Large intestine (tissue), 3 donors: ENCODE measurements around the gene NFIB. TPM values are rescaled to one million over a fixed set of nuclear protein-coding genes. Genes with fewer than 3 reads are reported as not detected.

ENCODE experiments used
- DNase-seq, 2 donors: peaks; one replicate each; pipeline versions ENCODE4 v3.0.0 to v3.0.0-alpha.2; 2013
- H3K27ac ChIP-seq: one replicate; pipeline ENCODE4 v1.5.1; 2013; ENCODE audit warnings: low read length
- H3K27me3 ChIP-seq: 2 replicates; pipeline ENCODE4 v1.6.1; 2013; ENCODE audit warnings: low read length; ENCODE audit not compliant: control insufficient read depth, insufficient read depth
- H3K36me3 ChIP-seq: 2 replicates; pipeline ENCODE4 v1.6.1; 2013; ENCODE audit warnings: low read length; ENCODE audit not compliant: control insufficient read depth, insufficient read depth
- H3K4me1 ChIP-seq: one replicate; pipeline ENCODE4 v1.6.1; 2013; ENCODE audit warnings: low read length; ENCODE audit not compliant: control insufficient read depth, insufficient read depth
- H3K4me3 ChIP-seq: one replicate; pipeline ENCODE4 v1.5.1; 2013; ENCODE audit warnings: low read length
- H3K9me3 ChIP-seq: one replicate; pipeline ENCODE4 v1.6.1; 2013; ENCODE audit warnings: mild to moderate bottlenecking, low read depth, low read length, moderate library complexity; ENCODE audit not compliant: control insufficient read depth
- WGBS: methylation state at CpG from one replicate; pipeline ENCODE4 v1.1.5; 2013; ENCODE audit warnings: low lambda C conversion rate; ENCODE audit not compliant: insufficient coverage; 5-methylcytosine and 5-hydroxymethylcytosine counted together
- polyA plus RNA-seq: library from polyadenylated mRNA; unstranded; fragments of 120-200 nt; gene quantifications from one replicate; pipeline ENCODE4 v1.2.1, GENCODE V29; 2013

Gene NFIB
- polyA plus RNA-seq, 1 donor = 16.6 TPM

DNA sequence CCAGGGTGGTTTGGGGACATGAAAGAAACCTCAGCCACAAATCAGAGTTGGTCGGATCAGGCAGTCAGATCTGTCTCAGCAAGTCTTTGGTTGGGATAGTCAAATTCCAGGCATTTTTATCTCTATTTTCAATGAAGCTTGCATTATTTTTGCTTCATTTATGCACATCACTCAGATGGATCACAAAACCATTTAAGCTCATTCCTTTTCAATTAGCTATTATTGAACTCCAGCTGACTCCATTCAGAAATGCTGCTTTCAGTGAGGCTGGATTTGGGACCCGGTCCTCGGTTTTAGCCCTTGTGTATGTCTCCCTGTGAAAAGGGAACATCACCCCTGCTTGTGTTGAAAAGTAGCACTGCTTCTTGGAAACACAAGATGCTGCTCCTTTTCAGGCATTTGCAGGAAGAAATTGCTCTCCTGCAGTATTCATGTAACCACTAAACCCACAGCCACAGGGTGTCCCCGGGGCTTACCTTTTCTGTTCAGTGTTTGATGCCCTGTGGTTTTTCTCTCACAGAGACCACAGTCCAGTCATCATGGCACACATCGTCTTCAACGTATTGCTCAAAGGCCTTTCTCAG is 232.9 kb downstream of the NFIB start:
- no peaks in the 10 kb centered on the region for H3K36me3 ChIP-seq
- no peaks in the 10 kb centered on the region for H3K9me3 ChIP-seq
- no peak overlapping the region for H3K4me3 ChIP-seq
- H3K4me1 ChIP-seq = no peaks in the 10 kb centered on the region
- peaks cover 4% of the 10 kb centered on the region for H3K27me3 ChIP-seq
- no peak for DNase-seq
- no peak overlapping the region for H3K27ac ChIP-seq
- WGBS = 40% methylated on average over 1 of the region's 6 CpGs

DNA sequence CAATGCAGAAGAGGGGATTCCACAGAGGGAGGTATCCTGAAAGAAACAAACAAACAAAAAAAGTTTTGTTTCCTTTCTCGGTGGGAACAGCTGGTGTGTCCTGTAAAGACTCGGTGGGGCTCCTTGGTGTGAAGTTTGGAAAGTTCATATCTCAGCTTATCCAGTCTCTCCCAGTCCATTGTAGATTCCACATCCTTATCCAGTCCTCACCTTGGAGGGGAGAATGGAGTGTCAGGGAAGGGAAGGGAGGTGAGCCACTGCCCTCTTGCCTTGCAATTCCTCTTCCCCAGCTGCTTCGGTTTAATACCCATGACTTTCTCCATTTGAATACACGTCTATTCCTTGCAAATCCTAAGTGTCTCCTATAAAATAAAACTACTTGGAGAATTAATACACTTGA is 234.5 kb downstream of the NFIB start:
- H3K4me3 ChIP-seq = no peak overlapping the region
- no CpG with 5 or more reads among the region's 4 CpGs for WGBS
- no peaks in the 10 kb centered on the region for H3K4me1 ChIP-seq
- no peaks in the 10 kb centered on the region for H3K9me3 ChIP-seq
- H3K27me3 ChIP-seq = peaks cover 4% of the 10 kb centered on the region
- H3K27ac ChIP-seq = no peak overlapping the region
- H3K36me3 ChIP-seq = no peaks in the 10 kb centered on the region
- DNase-seq = no peak

DNA sequence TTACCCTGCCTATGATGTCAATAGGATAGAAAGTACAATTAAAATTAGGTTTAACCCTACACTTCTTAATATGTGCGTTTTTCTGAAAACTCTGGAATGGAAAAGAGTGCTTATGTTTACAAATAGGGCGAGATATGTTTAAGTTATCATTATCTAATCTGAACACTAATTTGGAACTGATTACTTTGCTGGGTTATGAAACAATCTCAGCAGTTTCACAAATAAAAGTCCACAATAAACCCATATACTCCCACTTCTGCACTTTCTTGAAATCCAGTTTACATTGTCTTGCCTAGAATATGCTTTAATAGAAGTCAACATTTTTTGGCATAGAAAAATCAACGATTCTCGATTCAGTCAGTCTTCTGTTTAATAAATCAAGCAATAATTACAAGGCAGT is 236.3 kb downstream of the NFIB start:
- no peak overlapping the region for H3K4me3 ChIP-seq
- no peaks in the 10 kb centered on the region for H3K36me3 ChIP-seq
- no peak overlapping the region for H3K27ac ChIP-seq
- DNase-seq = no peak
- no peaks in the 10 kb centered on the region for H3K4me1 ChIP-seq
- no peaks in the 10 kb centered on the region for H3K9me3 ChIP-seq
- WGBS = 34% methylated on average over 3 of the region's 4 CpGs
- H3K27me3 ChIP-seq = peaks cover 4% of the 10 kb centered on the region

DNA sequence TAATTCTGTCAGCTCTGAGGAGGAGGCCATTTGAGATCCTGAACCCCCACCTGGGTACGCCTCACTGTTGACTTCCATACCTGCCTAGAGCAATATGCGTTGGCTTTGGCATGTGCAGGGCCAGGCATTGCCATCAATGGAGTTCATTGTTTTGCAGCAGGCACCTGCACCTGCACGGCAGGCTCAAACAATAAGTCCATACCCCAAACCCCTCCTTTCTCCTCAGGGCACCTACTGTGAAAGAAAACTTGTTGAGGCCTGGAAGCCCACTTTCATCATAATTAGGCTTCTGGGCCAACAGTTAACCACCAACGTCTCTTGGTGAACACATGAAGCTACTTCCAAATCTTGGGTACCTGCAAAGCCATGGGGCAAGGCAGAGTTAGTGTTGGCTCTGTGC is 238.7 kb downstream of the NFIB start:
- H3K27ac ChIP-seq = no peak overlapping the region
- no peak for DNase-seq
- H3K4me1 ChIP-seq = no peaks in the 10 kb centered on the region
- WGBS = no CpG with 5 or more reads among the region's 4 CpGs
- H3K4me3 ChIP-seq = no peak overlapping the region
- H3K9me3 ChIP-seq = no peaks in the 10 kb centered on the region
- no peaks in the 10 kb centered on the region for H3K36me3 ChIP-seq
- peaks cover 4% of the 10 kb centered on the region for H3K27me3 ChIP-seq

DNA sequence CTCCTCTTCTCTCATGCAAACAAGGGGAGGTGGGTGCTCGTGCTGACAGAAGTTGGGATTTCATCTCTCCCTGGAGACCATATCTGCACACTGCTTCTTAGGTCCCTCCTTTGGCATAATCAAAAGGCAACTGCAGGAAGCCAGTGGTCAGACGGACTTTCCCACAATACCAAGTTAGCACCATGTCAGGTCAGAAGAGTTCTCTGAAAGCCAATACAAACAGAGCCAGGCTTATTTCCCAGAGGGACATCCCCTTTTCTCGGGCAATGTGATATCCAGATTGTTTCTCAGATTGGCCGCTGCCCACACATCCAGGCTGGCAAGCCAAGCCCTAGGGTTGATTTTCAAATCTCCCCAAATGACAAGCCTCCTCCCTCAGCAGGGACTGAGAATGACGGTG is 241.1 kb downstream of the NFIB start:
- H3K27ac ChIP-seq = no peak overlapping the region
- no peak for DNase-seq
- no peaks in the 10 kb centered on the region for H3K36me3 ChIP-seq
- H3K4me3 ChIP-seq = no peak overlapping the region
- H3K27me3 ChIP-seq = peaks cover 4% of the 10 kb centered on the region
- no CpG with 5 or more reads among the region's 5 CpGs for WGBS
- H3K4me1 ChIP-seq = no peaks in the 10 kb centered on the region
- H3K9me3 ChIP-seq = no peaks in the 10 kb centered on the region

DNA sequence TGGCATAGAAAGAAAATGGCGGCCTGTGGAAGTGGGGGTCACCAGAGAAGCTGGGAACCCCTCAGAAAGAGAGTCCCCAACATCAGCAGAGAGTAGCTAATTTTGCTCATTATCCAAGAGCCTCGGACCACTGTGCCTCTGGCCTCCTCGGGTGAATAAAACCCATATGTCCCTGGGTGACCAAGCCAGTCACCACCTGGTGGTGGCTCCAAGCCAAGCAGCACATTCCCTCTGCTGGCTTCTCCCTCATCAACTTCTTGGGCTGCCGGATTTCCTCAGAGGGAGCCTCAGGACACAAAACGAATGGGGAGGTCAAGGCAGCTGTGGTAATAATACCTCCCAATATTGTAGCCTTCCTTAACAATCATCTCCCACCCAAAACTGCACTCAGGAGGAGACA is 242.5 kb downstream of the NFIB start:
- DNase-seq = no peak
- Histone ChIP-seq H3K27ac (no peak overlapping the region), H3K4me1 (no peaks in the 10 kb centered on the region), H3K9me3 (no peaks in the 10 kb centered on the region), H3K27me3 (peaks cover under 1% of the 10 kb centered on the region), H3K36me3 (no peaks in the 10 kb centered on the region), H3K4me3 (no peak overlapping the region)
- no CpG with 5 or more reads among the region's 5 CpGs for WGBS

DNA sequence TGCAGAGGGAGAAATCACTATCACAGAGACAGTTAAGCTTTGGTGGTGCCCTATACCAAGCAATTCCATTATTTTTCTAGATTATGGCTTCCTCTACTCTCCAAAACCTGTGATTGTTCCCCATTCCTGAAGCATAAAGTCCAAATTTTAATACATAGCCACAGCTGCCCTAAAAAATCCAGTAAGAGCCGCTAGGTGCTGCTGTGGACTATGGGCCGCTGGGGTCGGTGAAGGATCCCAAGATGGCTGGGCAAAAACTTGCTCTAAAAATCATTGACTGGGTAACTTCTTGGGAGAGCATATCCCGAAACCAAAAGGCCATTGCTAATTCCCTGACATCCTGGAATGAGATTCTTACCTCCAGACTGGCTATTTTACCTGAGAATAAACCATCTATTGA is 245.3 kb downstream of the NFIB start:
- Histone ChIP-seq H3K4me1 (no peaks in the 10 kb centered on the region), H3K27me3 (no peaks in the 10 kb centered on the region), H3K36me3 (no peaks in the 10 kb centered on the region), H3K27ac (no peak overlapping the region), H3K9me3 (no peaks in the 10 kb centered on the region), H3K4me3 (no peak overlapping the region)
- no CpG with 5 or more reads among the region's 4 CpGs for WGBS
- no peak for DNase-seq

DNA sequence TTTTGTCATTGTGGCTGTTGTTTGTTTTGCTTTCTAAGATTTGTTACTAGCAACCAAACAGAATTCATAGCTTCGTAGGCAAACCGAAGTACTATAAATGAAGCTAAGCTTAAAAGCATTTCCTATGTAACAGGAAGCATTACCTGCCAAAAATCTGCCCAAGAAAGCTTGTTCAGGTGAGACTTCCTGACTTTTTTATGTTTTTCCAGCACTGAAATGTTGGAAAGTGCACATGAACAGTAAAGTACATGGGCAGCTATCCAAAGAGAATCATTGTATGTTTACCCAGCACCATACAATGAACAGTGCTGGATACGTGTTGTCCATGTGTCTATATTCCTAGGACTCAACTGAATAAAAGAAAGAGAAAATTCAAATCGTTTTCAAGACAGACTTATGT is 247.1 kb downstream of the NFIB start:
- Histone ChIP-seq H3K4me3 (no peak overlapping the region), H3K27ac (no peak overlapping the region), H3K9me3 (no peaks in the 10 kb centered on the region), H3K4me1 (no peaks in the 10 kb centered on the region), H3K27me3 (no peaks in the 10 kb centered on the region), H3K36me3 (no peaks in the 10 kb centered on the region)
- no CpG with 5 or more reads among the region's 4 CpGs for WGBS
- no peak for DNase-seq

DNA sequence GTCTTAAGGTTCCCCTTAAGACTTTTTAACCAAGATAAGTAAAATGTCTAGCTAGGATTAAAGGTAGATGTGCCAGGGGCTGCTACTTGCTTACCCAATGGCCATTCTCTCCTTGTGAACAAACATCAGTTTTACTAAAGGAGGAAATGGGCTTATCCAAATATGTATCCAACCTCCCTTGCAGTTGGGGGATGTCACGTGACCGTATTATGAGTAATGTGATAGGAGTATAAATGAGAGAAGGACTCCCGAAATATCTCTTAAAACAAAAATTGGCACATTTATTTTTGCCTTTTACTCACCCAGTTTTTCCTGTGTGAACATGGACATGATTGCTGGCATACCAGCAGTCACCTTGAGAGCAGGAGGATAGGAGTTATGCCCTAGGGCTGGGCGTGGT is 247.9 kb downstream of the NFIB start:
- H3K36me3 ChIP-seq = no peaks in the 10 kb centered on the region

DNA sequence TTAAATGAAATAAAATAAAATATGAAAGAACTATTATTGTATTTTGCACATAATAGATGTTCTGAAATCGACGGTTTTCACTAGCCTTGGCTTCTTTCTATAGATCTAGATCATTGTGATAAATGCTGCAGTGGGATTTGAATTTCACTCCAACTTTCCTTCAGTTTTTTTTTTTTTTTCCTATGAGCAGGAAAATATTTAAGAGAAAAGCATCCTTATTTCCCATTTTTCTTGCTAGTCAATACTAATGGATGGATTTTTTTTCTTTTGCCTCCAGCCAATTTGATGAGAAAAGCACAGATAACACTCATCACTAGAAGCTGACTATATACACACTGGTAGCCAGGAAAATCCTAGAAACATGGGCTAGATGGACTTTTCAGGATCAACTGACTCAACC is 249.0 kb downstream of the NFIB start:
- Histone ChIP-seq H3K4me3 (no peak overlapping the region), H3K36me3 (no peaks in the 10 kb centered on the region), H3K9me3 (no peaks in the 10 kb centered on the region), H3K27ac (no peak overlapping the region), H3K4me1 (no peaks in the 10 kb centered on the region), H3K27me3 (no peaks in the 10 kb centered on the region)
- DNase-seq = no peak
- WGBS = 100% methylated on average over 2 of the region's 2 CpGs

More for the DNA sequence above, 247.9 kb downstream of the NFIB start:
- H3K27ac ChIP-seq = no peak overlapping the region
- no peaks in the 10 kb centered on the region for H3K9me3 ChIP-seq
- no peaks in the 10 kb centered on the region for H3K4me1 ChIP-seq
- no peaks in the 10 kb centered on the region for H3K27me3 ChIP-seq
- WGBS = no CpG with 5 or more reads among the region's 4 CpGs
- DNase-seq = no peak
- no peak overlapping the region for H3K4me3 ChIP-seq

DNA sequence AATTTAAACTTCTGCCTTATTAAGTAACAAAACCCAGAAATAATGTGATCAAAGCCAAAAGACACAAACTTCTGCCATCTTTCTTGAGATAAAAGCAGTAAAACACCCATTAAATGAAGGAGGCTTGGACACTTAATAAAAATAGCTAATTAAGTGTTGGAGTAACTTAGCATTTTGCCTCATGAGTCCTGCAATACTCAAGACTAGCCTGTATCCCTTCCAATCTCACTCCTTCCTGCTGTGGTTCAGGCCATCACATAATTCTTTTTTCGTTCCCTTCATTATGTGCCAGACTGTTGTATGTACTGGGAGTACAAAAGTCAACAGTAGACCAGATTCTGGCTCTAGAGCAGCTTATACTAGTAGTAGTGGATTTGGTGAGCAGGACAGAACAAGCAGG is 250.2 kb downstream of the NFIB start:
- H3K4me1 ChIP-seq = no peaks in the 10 kb centered on the region
- WGBS = no CpG with 5 or more reads among the region's 1 CpG
- H3K9me3 ChIP-seq = no peaks in the 10 kb centered on the region
- DNase-seq = no peak
- no peaks in the 10 kb centered on the region for H3K36me3 ChIP-seq
- no peak overlapping the region for H3K27ac ChIP-seq
- H3K27me3 ChIP-seq = no peaks in the 10 kb centered on the region
- no peak overlapping the region for H3K4me3 ChIP-seq
